Hematopoietic multipotent progenitor cell (in vitro differentiated cells): Measurements from ENCODE around the gene TUBGCP5. TPM values are rescaled to one million over a fixed set of nuclear protein-coding genes. Genes with fewer than 3 reads are reported as not detected.
"Not testable (repeated sequence)": the region's sequence is repeated elsewhere in the genome, so short reads cannot be mapped to it uniquely, and the experiment has no call there.

ENCODE experiments used
- DNase-seq, 3 donors: peaks; one replicate each; pipeline ENCODE4 v3.0.0-alpha.2; 2011 to 2015; ENCODE audit warnings: low read depth in 2 of 3, low spot score in 2 of 3
- total RNA-seq: library from RNA; depleted of rRNA; stranded (reverse); fragments of >200 nt; gene quantifications from one replicate; pipeline ENCODE4 v1.2.3, GENCODE V29; 2012

TUBGCP5 gene
- total RNA-seq, 1 donor = 8.1 TPM

GRCh38 chr15:23043535-23043934 lies 4.2 kb upstream of the TUBGCP5 start:
- not testable (repeated sequence) for DNase-seq

- DNase-seq = not testable (repeated sequence)
Observed at GRCh38 chr15:23041736-23042135, 2.4 kb upstream of the TUBGCP5 start.

- DNase-seq = no peak
Observed at GRCh38 chr15:23039917-23040281, 530 bp upstream of the TUBGCP5 start.

GRCh38 chr15:23038726-23039142 lies 635 bp downstream of the TUBGCP5 start:
- DNase-seq = no peak

- peak; percentile 23 to 63 (median 57) for DNase-seq
Observed at GRCh38 chr15:23035964-23036566, 3.3 kb downstream of the TUBGCP5 start.

GRCh38 chr15:23033979-23034378 lies 5.4 kb downstream of the TUBGCP5 start:
- no peak for DNase-seq

- no peak for DNase-seq
Observed at GRCh38 chr15:23026218-23026617, 13.2 kb downstream of the TUBGCP5 start.

GRCh38 chr15:23022156-23022555 lies 17.2 kb downstream of the TUBGCP5 start:
- no peak for DNase-seq

GRCh38 chr15:23014394-23015000 lies 24.9 kb downstream of the TUBGCP5 start:
- DNase-seq = no peak

- no peak for DNase-seq
Observed at GRCh38 chr15:23013681-23014080, 25.7 kb downstream of the TUBGCP5 start.

GRCh38 chr15:23012616-23013015 lies 26.8 kb downstream of the TUBGCP5 start:
- DNase-seq = not testable (repeated sequence)

- DNase-seq = no peak
Observed at GRCh38 chr15:23003736-23004135, 35.6 kb downstream of the TUBGCP5 start.

GRCh38 chr15:23002920-23003319 lies 36.4 kb downstream of the TUBGCP5 start:
- DNase-seq = no peak

- DNase-seq = no peak
Observed at GRCh38 chr15:22995795-22996194, 43.6 kb downstream of the TUBGCP5 start.

GRCh38 chr15:22992024-22992326 lies 47.4 kb downstream of the TUBGCP5 start:
- no peak for DNase-seq

GRCh38 chr15:22989576-22990477 lies 49.5 kb downstream of the TUBGCP5 start:
- no peak for DNase-seq

GRCh38 chr15:22988811-22989210 lies 50.6 kb downstream of the TUBGCP5 start:
- DNase-seq = no peak

- DNase-seq = not testable (repeated sequence)
Observed at GRCh38 chr15:22981931-22982330, 57.4 kb downstream of the TUBGCP5 start.

- DNase-seq = no peak
Observed at GRCh38 chr15:22981051-22981840, 58.1 kb downstream of the TUBGCP5 start.

GRCh38 chr15:22980189-22981050 lies 58.9 kb downstream of the TUBGCP5 start, which contains the start of gene CYFIP1:
CYFIP1 (minus strand) TSS chr15:22980368; CDS start chr15:22947285, 33,083 bp downstream.
- DNase-seq = peak in 2 of 3 donors; percentile 33 to 64
